GM18868 (cell line): ENCODE data around the gene SLC12A7.
"Not testable (repeated sequence)": the region's sequence is repeated elsewhere in the genome, so short reads cannot be mapped to it uniquely, and the experiment has no call there.

Experiments used
- ATAC-seq: cut with Tn5 transposase; IDR thresholded peaks from one replicate; pipeline ENCODE4 v1.9.1; 2021; ENCODE audit warnings: mild to moderate bottlenecking, moderate library complexity; ENCODE audit not compliant: unreplicated experiment

SLC12A7 gene

GRCh38 chr5:1111727-1112289, at the start of gene SLC12A7:
Gene SLC12A7, minus strand, starts transcription at chr5:1112063. Its CDS starts 72 bp downstream, at chr5:1111991.
- peak; percentile 69 for ATAC-seq

GRCh38 chr5:1161108-1161832, 49.4 kb upstream of the SLC12A7 start:
- ATAC-seq = no peak

GRCh38 chr5:1159774-1160406, 48.0 kb upstream of the SLC12A7 start:
- no peak for ATAC-seq

GRCh38 chr5:1159341-1159675, 47.4 kb upstream of the SLC12A7 start:
- no peak for ATAC-seq

- no peak for ATAC-seq
Measured at GRCh38 chr5:1158647-1159340, 46.9 kb upstream of the SLC12A7 start.

- ATAC-seq = not testable (repeated sequence)
Measured at GRCh38 chr5:1157461-1157986, 45.7 kb upstream of the SLC12A7 start.

GRCh38 chr5:1156754-1157460, 45.0 kb upstream of the SLC12A7 start:
- ATAC-seq = no peak

GRCh38 chr5:1156033-1156753, 44.3 kb upstream of the SLC12A7 start:
- ATAC-seq = no peak

GRCh38 chr5:1155191-1156032, 43.5 kb upstream of the SLC12A7 start:
- no peak for ATAC-seq

GRCh38 chr5:1153428-1153827, 41.6 kb upstream of the SLC12A7 start:
- no peak for ATAC-seq

GRCh38 chr5:1152771-1153282, 41.0 kb upstream of the SLC12A7 start:
- ATAC-seq = no peak

GRCh38 chr5:1152156-1152555, 40.3 kb upstream of the SLC12A7 start:
- ATAC-seq = peak; percentile 74

- ATAC-seq = no peak
Measured at GRCh38 chr5:1151316-1151715, 39.5 kb upstream of the SLC12A7 start.

GRCh38 chr5:1150866-1151265, 39.0 kb upstream of the SLC12A7 start:
- ATAC-seq = no peak

- no peak for ATAC-seq
Measured at GRCh38 chr5:1144638-1145396, 33.0 kb upstream of the SLC12A7 start.

- no peak for ATAC-seq
Measured at GRCh38 chr5:1144089-1144488, 32.2 kb upstream of the SLC12A7 start.

- no peak for ATAC-seq
Measured at GRCh38 chr5:1143670-1143951, 31.7 kb upstream of the SLC12A7 start.

GRCh38 chr5:1142886-1143669, 31.2 kb upstream of the SLC12A7 start:
- no peak for ATAC-seq
